Activated CD4-positive, alpha-beta T cell treated with anti-CD3 and anti-CD28 coated beads, Interleukin-2, amount 10 ng/mL, durations not matched to agents 24 days and 14 days (primary cell): Measurements from ENCODE around the gene GRIP1. TPM values are rescaled to one million over a fixed set of nuclear protein-coding genes. Genes with fewer than 3 reads are reported as not detected.

ENCODE experiments used
- DNase-seq: peaks from one replicate; pipeline ENCODE4 v3.0.0; 2022
- H3K27ac Mint-ChIP-seq: one replicate; pipeline ENCODE4 v1.8.0; 2022; ENCODE audit warnings: mild to moderate bottlenecking, mixed read lengths
- H3K27me3 Mint-ChIP-seq: one replicate; pipeline ENCODE4 v1.8.0; 2022; ENCODE audit warnings: mixed read lengths
- H3K36me3 Mint-ChIP-seq: one replicate; pipeline ENCODE4 v1.8.0; 2022; ENCODE audit warnings: low read depth, mild to moderate bottlenecking, mixed read lengths
- H3K4me1 Mint-ChIP-seq: one replicate; pipeline ENCODE4 v1.8.0; 2021; ENCODE audit warnings: mixed read lengths
- H3K4me3 Mint-ChIP-seq: one replicate; pipeline ENCODE4 v1.8.0; 2022; ENCODE audit warnings: mild to moderate bottlenecking, moderate library complexity, mixed read lengths
- H3K9me3 Mint-ChIP-seq: one replicate; pipeline ENCODE4 v1.8.0; 2021; ENCODE audit warnings: mixed read lengths
- intact Hi-C: fragments of 100-400 bp; cut with micrococcal nuclease; formaldehyde crosslinking; loops from one replicate; pipeline ENCODE4 v1.15.1; 2023
- total RNA-seq: library from RNA; stranded (reverse); gene quantifications from 2 replicates; pipeline ENCODE4 v1.2.3, GENCODE V29; 2022

The GRIP1 gene
- total RNA-seq, 1 donor from 2014 or later = 0.40 TPM

DNA sequence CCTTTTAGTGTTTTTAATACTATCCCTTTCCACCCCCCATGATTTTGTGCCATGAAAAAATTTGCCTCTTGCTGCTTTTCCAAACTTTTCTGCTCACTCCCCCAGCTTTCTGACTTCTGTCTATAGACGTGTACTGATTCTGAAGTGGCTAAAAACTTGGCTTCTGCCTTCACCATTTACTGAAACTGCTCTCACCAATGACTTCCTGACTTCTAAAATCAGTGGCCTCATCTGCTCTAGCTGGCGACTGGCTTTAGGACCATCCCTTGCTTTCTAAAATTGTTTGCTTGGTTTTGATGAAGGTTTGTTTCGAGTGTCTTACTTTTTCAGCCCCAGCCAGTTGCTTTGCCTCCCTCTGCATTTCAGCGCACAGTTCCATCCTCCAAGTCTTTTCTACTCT is 231.2 kb downstream of the GRIP1 start:
- Mint-ChIP-seq H3K36me3 (no peaks in the 10 kb centered on the region), H3K27ac (no peak overlapping the region), H3K4me3 (no peak overlapping the region), H3K9me3 (no peaks in the 10 kb centered on the region), H3K4me1 (no peaks in the 10 kb centered on the region), H3K27me3 (no peaks in the 10 kb centered on the region)
- intact Hi-C loops = no loop called here
- no peak for DNase-seq

- Mint-ChIP-seq H3K4me3 (no peak overlapping the region), H3K4me1 (no peaks in the 10 kb centered on the region), H3K27me3 (no peaks in the 10 kb centered on the region), H3K36me3 (no peaks in the 10 kb centered on the region), H3K27ac (no peak overlapping the region), H3K9me3 (no peaks in the 10 kb centered on the region)
- no peak for DNase-seq
- intact Hi-C loops = no loop called here
Observed at GRCh38 chr12:66446276-66446675, 232.6 kb downstream of the GRIP1 start.

DNA sequence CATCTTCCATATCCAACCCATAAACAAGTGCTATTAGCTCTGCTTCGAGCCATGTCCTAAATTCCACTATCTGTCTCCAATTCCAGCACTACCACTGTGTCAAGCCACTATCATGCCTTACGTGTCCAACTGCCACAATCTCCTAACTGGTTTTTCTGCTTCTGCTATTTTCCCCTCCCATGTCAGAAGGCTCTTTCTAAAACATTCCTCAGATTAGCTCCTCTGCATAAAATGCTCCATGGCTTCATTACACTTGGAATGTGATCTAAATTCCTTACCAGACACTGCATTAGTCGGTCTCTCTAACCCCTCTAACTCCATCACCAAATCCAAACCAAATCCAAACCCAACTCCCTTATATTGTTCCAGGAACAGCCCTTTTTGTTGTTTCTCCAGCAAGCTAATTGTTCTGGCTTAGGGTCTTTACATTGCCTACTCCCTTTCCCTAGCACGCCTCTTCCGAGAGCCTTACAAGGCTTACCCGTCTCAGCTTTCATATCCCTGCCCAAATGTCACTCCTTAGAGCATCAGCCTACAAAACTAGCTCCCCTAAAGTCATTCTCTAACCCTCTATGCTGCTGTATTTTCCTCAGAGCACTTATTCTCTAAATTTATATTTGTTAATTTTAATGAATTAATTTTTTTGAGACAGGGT is 236.8 kb downstream of the GRIP1 start:
- Mint-ChIP-seq H3K4me1 (no peaks in the 10 kb centered on the region), H3K27ac (no peak overlapping the region), H3K9me3 (no peaks in the 10 kb centered on the region), H3K4me3 (no peak overlapping the region), H3K27me3 (peaks cover 2% of the 10 kb centered on the region), H3K36me3 (no peaks in the 10 kb centered on the region)
- intact Hi-C loops = no loop called here
- DNase-seq = no peak

DNA sequence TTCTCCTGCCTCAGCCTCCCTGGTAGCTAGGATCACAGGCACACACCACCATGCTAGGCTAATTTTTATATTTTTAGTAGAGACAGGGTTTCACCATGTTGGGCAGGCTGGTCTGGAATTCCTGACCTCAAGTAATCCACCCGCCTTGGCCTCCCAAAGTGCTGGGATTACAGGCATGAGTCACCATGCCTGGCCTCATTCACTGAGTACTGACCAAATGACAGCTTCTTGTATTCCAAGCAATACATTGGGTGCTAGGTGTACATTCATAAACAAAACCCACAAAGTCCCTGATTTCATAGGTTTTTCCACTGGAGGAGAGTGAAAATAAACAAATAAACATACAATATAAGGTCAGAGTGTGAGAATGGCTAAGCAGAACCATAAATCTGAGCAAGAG is 240.3 kb downstream of the GRIP1 start:
- H3K27ac Mint-ChIP-seq = no peak overlapping the region
- no peaks in the 10 kb centered on the region for H3K9me3 Mint-ChIP-seq
- DNase-seq = no peak
- no peak overlapping the region for H3K4me3 Mint-ChIP-seq
- no peaks in the 10 kb centered on the region for H3K36me3 Mint-ChIP-seq
- intact Hi-C loops = no loop called here
- no peaks in the 10 kb centered on the region for H3K4me1 Mint-ChIP-seq
- H3K27me3 Mint-ChIP-seq = peaks cover 2% of the 10 kb centered on the region

- Mint-ChIP-seq H3K36me3 (no peaks in the 10 kb centered on the region), H3K4me3 (no peak overlapping the region), H3K4me1 (no peaks in the 10 kb centered on the region), H3K9me3 (no peaks in the 10 kb centered on the region), H3K27me3 (peaks cover 1% of the 10 kb centered on the region), H3K27ac (no peak overlapping the region)
- no peak for DNase-seq
- intact Hi-C loops = no loop called here
Observed at GRCh38 chr12:66430106-66430505, 248.8 kb downstream of the GRIP1 start.

DNA sequence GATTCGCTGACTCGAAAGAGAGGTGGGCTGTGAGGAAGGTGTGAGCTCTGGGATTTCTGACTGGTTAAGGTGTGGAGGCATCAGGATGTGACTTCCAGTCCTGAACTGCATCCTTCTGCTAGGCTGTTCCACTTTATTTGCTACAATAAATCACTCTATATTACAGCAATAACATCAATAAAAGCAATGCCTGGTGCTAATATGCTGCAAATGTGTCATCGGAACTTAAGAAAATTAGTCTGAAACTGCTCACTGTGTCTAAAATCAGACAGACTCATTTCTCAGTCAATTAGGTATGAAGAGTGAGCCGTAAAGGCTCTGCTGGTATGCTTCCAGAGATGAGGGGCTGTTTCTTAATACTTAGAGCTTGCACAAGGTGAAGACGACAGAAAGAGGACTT is 250.0 kb downstream of the GRIP1 start:
- Mint-ChIP-seq H3K36me3 (no peaks in the 10 kb centered on the region), H3K27ac (no peak overlapping the region), H3K4me3 (no peak overlapping the region), H3K4me1 (no peaks in the 10 kb centered on the region), H3K27me3 (peaks cover 3% of the 10 kb centered on the region), H3K9me3 (peaks cover 8% of the 10 kb centered on the region)
- DNase-seq = no peak
- intact Hi-C loops = no loop called here

- intact Hi-C loops = no loop called here
- DNase-seq = no peak
- Mint-ChIP-seq H3K4me3 (no peak overlapping the region), H3K9me3 (peaks cover 8% of the 10 kb centered on the region), H3K4me1 (no peaks in the 10 kb centered on the region), H3K27me3 (peaks cover 3% of the 10 kb centered on the region), H3K36me3 (no peaks in the 10 kb centered on the region), H3K27ac (no peak overlapping the region)
Observed at GRCh38 chr12:66428261-66428660, 250.6 kb downstream of the GRIP1 start.

GRCh38 chr12:66426696-66427095 is 252.2 kb downstream of the GRIP1 start:
- intact Hi-C loops = no loop called here
- Mint-ChIP-seq H3K4me1 (no peaks in the 10 kb centered on the region), H3K4me3 (no peak overlapping the region), H3K27ac (no peak overlapping the region), H3K36me3 (no peaks in the 10 kb centered on the region), H3K9me3 (peaks cover 8% of the 10 kb centered on the region), H3K27me3 (peaks cover 5% of the 10 kb centered on the region)
- no peak for DNase-seq

GRCh38 chr12:66423266-66423665 is 255.6 kb downstream of the GRIP1 start:
- Mint-ChIP-seq H3K4me3 (no peak overlapping the region), H3K36me3 (no peaks in the 10 kb centered on the region), H3K4me1 (no peaks in the 10 kb centered on the region), H3K27ac (no peak overlapping the region), H3K9me3 (peaks cover 8% of the 10 kb centered on the region), H3K27me3 (peaks cover 11% of the 10 kb centered on the region)
- DNase-seq = no peak
- intact Hi-C loops = no loop called here

DNA sequence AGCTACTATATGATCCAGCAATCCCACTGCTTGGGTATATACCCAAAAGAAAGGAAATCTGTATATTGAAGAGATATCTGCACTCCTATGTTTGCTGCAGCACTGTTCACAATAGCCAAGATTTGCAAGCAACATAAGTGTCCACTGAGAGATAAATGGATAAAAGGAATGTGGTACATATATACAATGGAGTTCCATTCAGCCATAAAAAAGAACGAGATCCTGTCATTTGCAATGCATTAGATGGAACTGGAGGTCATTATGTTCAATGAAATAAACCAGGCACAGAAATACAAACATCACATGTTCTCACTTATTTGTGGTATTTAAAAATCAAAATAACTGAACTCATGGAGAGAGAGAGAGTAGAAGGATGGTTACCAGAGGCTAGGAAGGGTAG is 260.0 kb downstream of the GRIP1 start:
- no peaks in the 10 kb centered on the region for H3K9me3 Mint-ChIP-seq
- no peak overlapping the region for H3K4me3 Mint-ChIP-seq
- intact Hi-C loops = no loop called here
- no peak overlapping the region for H3K27ac Mint-ChIP-seq
- DNase-seq = no peak
- no peaks in the 10 kb centered on the region for H3K36me3 Mint-ChIP-seq
- no peaks in the 10 kb centered on the region for H3K4me1 Mint-ChIP-seq
- H3K27me3 Mint-ChIP-seq = peaks cover 39% of the 10 kb centered on the region

- no peaks in the 10 kb centered on the region for H3K9me3 Mint-ChIP-seq
- intact Hi-C loops = no loop called here
- H3K4me1 Mint-ChIP-seq = no peaks in the 10 kb centered on the region
- no peak overlapping the region for H3K27ac Mint-ChIP-seq
- no peak overlapping the region for H3K4me3 Mint-ChIP-seq
- DNase-seq = no peak
- no peaks in the 10 kb centered on the region for H3K36me3 Mint-ChIP-seq
- H3K27me3 Mint-ChIP-seq = peaks cover 53% of the 10 kb centered on the region
Observed at GRCh38 chr12:66417217-66417616, 261.7 kb downstream of the GRIP1 start.

GRCh38 chr12:66409195-66409871 is 269.5 kb downstream of the GRIP1 start:
- Mint-ChIP-seq H3K4me3 (no peak overlapping the region), H3K4me1 (no peaks in the 10 kb centered on the region), H3K36me3 (no peaks in the 10 kb centered on the region), H3K27me3 (peaks cover 25% of the 10 kb centered on the region), H3K9me3 (no peaks in the 10 kb centered on the region), H3K27ac (no peak overlapping the region)
- intact Hi-C loops = loop anchor here (1.0 kb wide), 2 partner anchors 140 to 264 kb away; no protein-coding TSS in a partner anchor
- peak; percentile 85 for DNase-seq

- Mint-ChIP-seq H3K4me3 (no peak overlapping the region), H3K4me1 (no peaks in the 10 kb centered on the region), H3K27ac (no peak overlapping the region), H3K9me3 (no peaks in the 10 kb centered on the region), H3K27me3 (peaks cover 10% of the 10 kb centered on the region), H3K36me3 (no peaks in the 10 kb centered on the region)
- intact Hi-C loops = no loop called here
- DNase-seq = no peak
Observed at GRCh38 chr12:66405395-66405794, 273.5 kb downstream of the GRIP1 start.

- Mint-ChIP-seq H3K4me3 (no peak overlapping the region), H3K36me3 (no peaks in the 10 kb centered on the region)
- intact Hi-C loops = no loop called here
Observed at GRCh38 chr12:66403746-66404145, 275.1 kb downstream of the GRIP1 start.

DNA sequence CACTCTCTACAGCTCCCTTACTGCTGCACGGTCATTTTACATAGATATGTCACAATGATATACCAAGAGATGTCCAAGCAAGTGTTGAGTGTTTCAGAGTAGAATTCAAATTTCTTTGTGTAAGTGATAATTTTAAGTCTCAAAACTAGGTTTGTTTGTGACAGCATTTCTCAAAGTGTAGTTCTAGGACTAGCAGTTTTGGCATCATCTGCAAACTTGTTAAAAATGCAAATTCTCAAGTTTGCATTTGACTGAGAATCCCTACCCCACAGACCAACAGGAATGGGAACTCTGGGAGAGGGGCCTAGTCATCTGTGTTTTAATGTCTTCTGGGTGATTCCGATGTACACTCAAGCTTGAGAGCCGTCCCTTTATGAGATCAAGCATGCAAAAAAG is 279.0 kb downstream of the GRIP1 start:
- DNase-seq = no peak
- intact Hi-C loops = no loop called here
- peaks cover 24% of the 10 kb centered on the region for H3K27me3 Mint-ChIP-seq
- no peaks in the 10 kb centered on the region for H3K9me3 Mint-ChIP-seq
- no peak overlapping the region for H3K27ac Mint-ChIP-seq
- peaks cover 5% of the 10 kb centered on the region for H3K4me1 Mint-ChIP-seq
- H3K36me3 Mint-ChIP-seq = no peaks in the 10 kb centered on the region
- H3K4me3 Mint-ChIP-seq = no peak overlapping the region

More at GRCh38 chr12:66403746-66404145, 275.1 kb downstream of the GRIP1 start:
- H3K27ac Mint-ChIP-seq = no peak overlapping the region
- peaks cover under 1% of the 10 kb centered on the region for H3K4me1 Mint-ChIP-seq
- DNase-seq = no peak
- H3K27me3 Mint-ChIP-seq = peaks cover 10% of the 10 kb centered on the region
- H3K9me3 Mint-ChIP-seq = no peaks in the 10 kb centered on the region
